ENCODE data around the gene POU2AF1. TPM values are rescaled to one million over a fixed set of nuclear protein-coding genes. Genes with fewer than 3 reads are reported as not detected.

POU2AF1 gene
- total RNA-seq, 1 donor from 2014 or later = not detected

DNA sequence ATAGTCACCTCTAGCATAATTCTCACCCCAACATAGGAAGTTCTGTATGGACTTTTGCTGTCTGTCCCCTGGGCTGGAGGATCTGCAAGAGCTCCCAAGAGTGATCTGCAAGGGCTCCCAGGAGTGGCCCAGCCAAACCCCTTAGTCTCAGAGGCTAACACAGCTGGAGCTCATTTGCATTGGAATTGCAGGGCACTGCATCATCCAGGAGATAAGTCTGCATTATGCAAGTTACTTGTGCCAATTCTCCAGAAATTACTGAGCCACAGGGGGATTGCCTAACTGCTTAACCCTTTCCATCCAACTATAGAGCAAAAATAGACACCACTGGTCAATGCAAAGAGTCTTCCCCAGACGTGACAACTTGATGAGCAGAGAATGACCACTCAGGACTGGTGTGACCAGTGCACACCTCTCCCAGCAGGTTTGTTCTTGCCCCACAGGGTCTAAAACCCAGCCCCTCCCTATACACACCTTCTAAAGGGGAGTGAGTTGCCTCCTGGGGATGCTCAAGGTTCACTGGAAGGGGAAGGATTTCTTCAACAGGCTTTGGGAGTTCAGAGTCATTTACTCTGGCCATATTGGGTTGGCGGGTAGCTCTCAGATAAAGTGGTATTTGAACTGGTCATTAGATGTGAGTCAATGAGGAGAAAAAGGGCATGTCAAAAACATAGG is 42.4 kb downstream of the POU2AF1 start:
- no peak for DNase-seq (ENCODE audit: low spot score in 2 of 2, unreplicated experiment in 2 of 2)
- Mint-ChIP-seq H3K4me1 (peaks cover 24% of the 10 kb centered on the region), H3K9me3 (peaks cover 16% of the 10 kb centered on the region)

DNA sequence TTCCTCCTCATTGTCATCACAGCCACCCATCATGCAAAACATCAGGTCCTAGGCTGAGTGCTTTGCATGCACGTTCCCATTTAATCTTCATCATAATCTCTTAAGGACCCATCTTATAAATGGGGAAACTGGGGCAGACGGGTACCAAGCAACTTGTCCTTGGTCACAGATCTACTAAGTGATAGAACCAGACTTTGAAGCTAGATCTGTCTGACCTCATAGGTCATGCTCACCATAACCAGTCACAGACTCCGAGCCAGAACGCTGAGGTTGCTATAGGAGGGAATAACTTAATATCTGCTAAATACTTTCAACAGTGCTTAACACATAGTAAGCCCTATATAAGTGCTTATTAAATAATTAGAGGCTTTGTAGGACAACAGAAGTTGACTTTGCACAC is 43.0 kb downstream of the POU2AF1 start:
- peaks cover 28% of the 10 kb centered on the region for H3K4me1 Mint-ChIP-seq
- H3K36me3 Mint-ChIP-seq = peaks cover 4% of the 10 kb centered on the region
- TF ChIP-seq, protein P1, sequence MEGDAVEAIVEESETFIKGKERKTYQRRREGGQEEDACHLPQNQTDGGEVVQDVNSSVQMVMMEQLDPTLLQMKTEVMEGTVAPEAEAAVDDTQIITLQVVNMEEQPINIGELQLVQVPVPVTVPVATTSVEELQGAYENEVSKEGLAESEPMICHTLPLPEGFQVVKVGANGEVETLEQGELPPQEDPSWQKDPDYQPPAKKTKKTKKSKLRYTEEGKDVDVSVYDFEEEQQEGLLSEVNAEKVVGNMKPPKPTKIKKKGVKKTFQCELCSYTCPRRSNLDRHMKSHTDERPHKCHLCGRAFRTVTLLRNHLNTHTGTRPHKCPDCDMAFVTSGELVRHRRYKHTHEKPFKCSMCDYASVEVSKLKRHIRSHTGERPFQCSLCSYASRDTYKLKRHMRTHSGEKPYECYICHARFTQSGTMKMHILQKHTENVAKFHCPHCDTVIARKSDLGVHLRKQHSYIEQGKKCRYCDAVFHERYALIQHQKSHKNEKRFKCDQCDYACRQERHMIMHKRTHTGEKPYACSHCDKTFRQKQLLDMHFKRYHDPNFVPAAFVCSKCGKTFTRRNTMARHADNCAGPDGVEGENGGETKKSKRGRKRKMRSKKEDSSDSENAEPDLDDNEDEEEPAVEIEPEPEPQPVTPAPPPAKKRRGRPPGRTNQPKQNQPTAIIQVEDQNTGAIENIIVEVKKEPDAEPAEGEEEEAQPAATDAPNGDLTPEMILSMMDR (IDR thresholded peaks at IDR 0.05; ENCODE audit: unreplicated experiment) = no peak
- DNase-seq (ENCODE audit: low spot score in 2 of 2, unreplicated experiment in 2 of 2) = no peak
- no peak overlapping the region for H3K4me3 Mint-ChIP-seq
- no peak overlapping the region for H3K27ac Mint-ChIP-seq
- no peaks in the 10 kb centered on the region for H3K27me3 Mint-ChIP-seq (ENCODE audit: low read depth)
- H3K9me3 Mint-ChIP-seq = peaks cover 16% of the 10 kb centered on the region

More for the DNA sequence above, 42.4 kb downstream of the POU2AF1 start:
- Mint-ChIP-seq H3K4me3 (no peak overlapping the region), H3K27ac (no peak overlapping the region), H3K27me3 (ENCODE audit: low read depth) (no peaks in the 10 kb centered on the region), H3K36me3 (peaks cover 4% of the 10 kb centered on the region)
- TF ChIP-seq, protein P1 (IDR thresholded peaks at IDR 0.05; ENCODE audit: unreplicated experiment) = no peak

DNA sequence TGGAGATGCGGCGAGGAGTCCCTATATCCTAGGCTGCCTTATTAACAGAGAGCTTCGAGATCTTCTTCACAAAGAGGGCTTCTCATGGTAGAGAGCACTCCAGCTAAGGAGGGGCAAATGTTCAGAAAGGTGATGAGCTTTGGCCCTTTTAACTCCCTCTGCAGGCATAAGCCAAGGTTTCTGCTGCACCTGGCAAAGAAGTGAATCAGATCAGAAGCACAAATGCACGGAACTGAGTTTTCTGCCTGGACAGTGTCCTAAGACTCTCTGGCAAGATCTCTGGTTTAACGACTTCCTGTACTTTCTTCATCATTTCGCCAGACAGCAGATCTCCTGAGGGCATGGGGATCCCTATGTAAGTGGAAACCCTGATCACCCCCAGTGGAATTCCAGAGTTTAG is 43.5 kb downstream of the POU2AF1 start:
- H3K27me3 Mint-ChIP-seq (ENCODE audit: low read depth) = no peaks in the 10 kb centered on the region
- TF ChIP-seq, protein P1 (IDR thresholded peaks at IDR 0.05; ENCODE audit: unreplicated experiment) = no peak
- peaks cover 16% of the 10 kb centered on the region for H3K9me3 Mint-ChIP-seq
- H3K36me3 Mint-ChIP-seq = peaks cover 4% of the 10 kb centered on the region
- no peak overlapping the region for H3K27ac Mint-ChIP-seq
- peaks cover 28% of the 10 kb centered on the region for H3K4me1 Mint-ChIP-seq
- H3K4me3 Mint-ChIP-seq = no peak overlapping the region
- no peak for DNase-seq (ENCODE audit: low spot score in 2 of 2, unreplicated experiment in 2 of 2)

DNA sequence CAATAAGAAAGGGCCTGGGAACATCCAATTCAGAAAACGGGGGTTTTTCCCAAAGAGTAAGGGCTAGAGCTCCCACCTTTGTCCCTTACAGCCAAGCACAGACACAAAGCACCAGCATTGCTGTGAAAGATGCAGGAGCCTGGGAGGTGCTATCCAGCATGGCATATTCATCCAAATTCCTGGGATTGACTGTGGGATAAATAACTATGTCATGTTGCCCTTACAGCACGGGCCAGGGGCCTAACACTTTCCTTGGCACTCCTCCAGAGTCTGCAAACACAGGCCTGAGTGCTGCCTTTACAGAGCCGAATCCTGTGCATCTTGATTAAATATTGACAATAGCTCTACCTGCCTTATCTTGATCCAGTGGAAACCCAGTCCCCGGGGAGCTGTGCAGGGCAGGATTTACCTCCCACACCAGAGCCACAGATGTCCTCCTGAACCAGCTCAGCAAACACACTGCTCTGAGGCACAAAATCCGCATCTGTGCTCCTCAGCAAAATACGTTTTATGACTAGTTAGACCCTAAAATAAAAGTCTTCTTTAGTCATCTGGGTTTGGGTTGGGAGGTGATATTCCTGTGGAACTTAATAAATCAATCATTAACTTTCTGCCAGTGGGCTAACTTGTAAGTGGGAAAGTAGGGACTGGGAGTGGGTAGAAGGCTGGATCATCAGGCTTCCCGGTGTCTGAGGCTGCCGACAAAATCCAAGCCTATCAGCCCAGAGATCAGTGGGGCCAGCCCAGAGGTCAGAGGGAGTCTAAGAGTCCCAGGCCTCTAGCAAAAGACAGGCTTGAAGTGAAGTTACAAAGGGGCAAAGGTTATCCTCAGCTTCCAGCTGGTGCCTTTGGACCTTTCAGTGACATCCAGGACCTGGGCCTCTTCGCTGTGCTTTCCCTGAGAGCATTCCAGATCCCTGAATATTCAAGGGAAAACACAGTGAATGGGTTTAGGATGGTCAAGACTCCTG is 44.3 kb downstream of the POU2AF1 start:
- H3K4me1 Mint-ChIP-seq = peaks cover 31% of the 10 kb centered on the region
- H3K4me3 Mint-ChIP-seq = no peak overlapping the region
- TF ChIP-seq, protein P1 (IDR thresholded peaks at IDR 0.05; ENCODE audit: unreplicated experiment) = no peak
- peaks cover 11% of the 10 kb centered on the region for H3K9me3 Mint-ChIP-seq
- no peak for DNase-seq (ENCODE audit: low spot score in 2 of 2, unreplicated experiment in 2 of 2)
- H3K36me3 Mint-ChIP-seq = peaks cover 4% of the 10 kb centered on the region
- H3K27ac Mint-ChIP-seq = no peak overlapping the region
- H3K27me3 Mint-ChIP-seq (ENCODE audit: low read depth) = no peaks in the 10 kb centered on the region

DNA sequence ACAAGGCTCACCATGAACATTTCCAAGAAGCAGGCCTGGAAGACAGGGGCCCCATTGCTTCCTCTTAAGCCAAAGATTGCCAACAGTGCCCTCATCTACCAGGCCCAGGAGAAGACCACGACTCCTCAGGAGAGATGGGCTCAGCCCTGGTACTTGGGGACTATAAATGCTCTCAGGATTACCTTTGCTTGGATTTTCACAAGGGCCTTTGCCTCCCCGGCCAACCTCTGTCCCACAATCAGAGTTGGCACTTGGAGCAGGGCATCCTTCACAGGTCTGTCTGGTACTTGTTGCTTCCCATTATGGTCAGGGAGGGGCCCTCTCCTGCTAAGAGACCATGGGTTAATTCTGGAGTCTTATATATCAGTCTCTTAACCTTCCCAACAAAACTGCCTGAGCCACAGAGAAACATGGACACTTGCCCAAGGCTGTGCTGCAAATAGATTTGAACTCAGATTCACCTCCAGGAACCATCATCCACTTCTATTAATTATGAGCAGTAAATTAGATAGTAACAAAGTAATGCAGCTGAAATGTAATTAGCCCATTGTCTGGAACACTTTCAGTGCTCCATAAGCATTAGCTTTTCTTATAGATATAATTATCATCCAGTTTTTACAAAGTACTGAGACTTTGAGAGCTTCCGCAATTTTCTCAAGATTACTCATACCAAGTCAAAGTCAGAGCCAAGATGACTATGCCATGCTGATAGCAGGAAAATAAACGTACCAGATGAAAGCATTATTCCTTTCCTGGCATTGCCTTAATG is 47.2 kb downstream of the POU2AF1 start:
- peaks cover 39% of the 10 kb centered on the region for H3K4me1 Mint-ChIP-seq

More for the DNA sequence above, 47.2 kb downstream of the POU2AF1 start:
- Mint-ChIP-seq H3K9me3 (no peaks in the 10 kb centered on the region), H3K27ac (no peak overlapping the region), H3K27me3 (ENCODE audit: low read depth) (no peaks in the 10 kb centered on the region), H3K4me3 (no peak overlapping the region), H3K36me3 (no peaks in the 10 kb centered on the region)
- DNase-seq (ENCODE audit: low spot score in 2 of 2, unreplicated experiment in 2 of 2) = no peak
- TF ChIP-seq, protein P1 (IDR thresholded peaks at IDR 0.05; ENCODE audit: unreplicated experiment) = no peak
